ENCODE data around the gene MPC1. TPM values are rescaled to one million over a fixed set of nuclear protein-coding genes. Genes with fewer than 3 reads are reported as not detected.

MPC1 gene
- total RNA-seq, 1 donor from 2014 or later, result 32.0 TPM

DNA sequence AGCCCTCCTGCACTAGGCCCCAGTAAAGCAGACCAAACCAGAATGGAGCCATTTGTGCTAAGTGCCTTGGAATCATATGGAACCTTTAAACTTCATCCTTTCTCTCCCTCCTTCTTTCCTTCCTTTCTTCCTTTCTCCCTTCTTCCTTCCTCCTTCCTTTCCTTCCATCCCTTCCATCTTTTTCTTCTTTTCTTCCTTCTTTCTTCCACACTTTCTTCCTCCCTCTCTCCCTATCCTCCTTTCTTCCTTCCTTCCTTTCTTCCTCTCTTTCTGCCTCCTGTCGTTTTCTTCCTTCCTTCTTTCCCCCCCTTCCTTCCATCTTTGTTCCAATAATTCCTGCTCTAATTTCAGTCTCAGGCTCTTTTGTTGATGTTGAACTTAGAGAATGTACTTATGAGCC, 29.2 kb downstream of the MPC1 start:
- TF ChIP-seq, protein P1, sequence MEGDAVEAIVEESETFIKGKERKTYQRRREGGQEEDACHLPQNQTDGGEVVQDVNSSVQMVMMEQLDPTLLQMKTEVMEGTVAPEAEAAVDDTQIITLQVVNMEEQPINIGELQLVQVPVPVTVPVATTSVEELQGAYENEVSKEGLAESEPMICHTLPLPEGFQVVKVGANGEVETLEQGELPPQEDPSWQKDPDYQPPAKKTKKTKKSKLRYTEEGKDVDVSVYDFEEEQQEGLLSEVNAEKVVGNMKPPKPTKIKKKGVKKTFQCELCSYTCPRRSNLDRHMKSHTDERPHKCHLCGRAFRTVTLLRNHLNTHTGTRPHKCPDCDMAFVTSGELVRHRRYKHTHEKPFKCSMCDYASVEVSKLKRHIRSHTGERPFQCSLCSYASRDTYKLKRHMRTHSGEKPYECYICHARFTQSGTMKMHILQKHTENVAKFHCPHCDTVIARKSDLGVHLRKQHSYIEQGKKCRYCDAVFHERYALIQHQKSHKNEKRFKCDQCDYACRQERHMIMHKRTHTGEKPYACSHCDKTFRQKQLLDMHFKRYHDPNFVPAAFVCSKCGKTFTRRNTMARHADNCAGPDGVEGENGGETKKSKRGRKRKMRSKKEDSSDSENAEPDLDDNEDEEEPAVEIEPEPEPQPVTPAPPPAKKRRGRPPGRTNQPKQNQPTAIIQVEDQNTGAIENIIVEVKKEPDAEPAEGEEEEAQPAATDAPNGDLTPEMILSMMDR (conservative IDR thresholded peaks at IDR 0.05), result no peak
- Mint-ChIP-seq H3K36me3 (ENCODE audit: low read depth) (peaks cover 13% of the 10 kb centered on the region), H3K4me1 (peaks cover 22% of the 10 kb centered on the region), H3K9me3 (peaks cover 11% of the 10 kb centered on the region), H3K4me3 (no peak overlapping the region), H3K27ac (ENCODE audit: unreplicated experiment) (no peak overlapping the region), H3K27me3 (ENCODE audit: low read depth) (peaks cover 5% of the 10 kb centered on the region)
- no peak for DNase-seq (ENCODE audit: low read depth, low spot score)

DNA sequence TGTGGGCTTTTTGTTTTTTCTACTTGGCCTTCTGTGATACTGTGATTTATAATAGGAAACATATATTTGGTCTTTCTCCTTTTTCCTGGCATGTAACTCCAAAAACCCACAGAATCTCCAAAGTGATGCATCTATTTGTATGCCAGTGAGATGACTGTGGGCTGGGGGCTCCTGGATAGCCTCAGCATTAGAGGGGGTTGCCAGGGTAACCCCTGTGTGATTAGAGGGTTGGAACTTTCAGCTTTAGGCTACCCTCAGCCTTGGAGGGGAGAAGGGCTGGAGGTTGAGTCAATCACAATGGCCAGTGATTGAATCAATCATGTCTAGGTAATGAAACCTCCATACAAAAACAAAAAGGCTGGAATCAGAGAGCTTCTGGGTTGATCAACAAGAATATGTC, 29.8 kb downstream of the MPC1 start:
- H3K4me3 Mint-ChIP-seq, result no peak overlapping the region
- DNase-seq (ENCODE audit: low read depth, low spot score), result no peak
- peak overlapping the region; percentile 73 for H3K27ac Mint-ChIP-seq (ENCODE audit: unreplicated experiment)
- peaks cover 22% of the 10 kb centered on the region for H3K4me1 Mint-ChIP-seq
- H3K27me3 Mint-ChIP-seq (ENCODE audit: low read depth), result peaks cover 5% of the 10 kb centered on the region
- H3K36me3 Mint-ChIP-seq (ENCODE audit: low read depth), result peaks cover 13% of the 10 kb centered on the region
- peaks cover 12% of the 10 kb centered on the region for H3K9me3 Mint-ChIP-seq
- TF ChIP-seq, protein P1 (conservative IDR thresholded peaks at IDR 0.05), result no peak

DNA sequence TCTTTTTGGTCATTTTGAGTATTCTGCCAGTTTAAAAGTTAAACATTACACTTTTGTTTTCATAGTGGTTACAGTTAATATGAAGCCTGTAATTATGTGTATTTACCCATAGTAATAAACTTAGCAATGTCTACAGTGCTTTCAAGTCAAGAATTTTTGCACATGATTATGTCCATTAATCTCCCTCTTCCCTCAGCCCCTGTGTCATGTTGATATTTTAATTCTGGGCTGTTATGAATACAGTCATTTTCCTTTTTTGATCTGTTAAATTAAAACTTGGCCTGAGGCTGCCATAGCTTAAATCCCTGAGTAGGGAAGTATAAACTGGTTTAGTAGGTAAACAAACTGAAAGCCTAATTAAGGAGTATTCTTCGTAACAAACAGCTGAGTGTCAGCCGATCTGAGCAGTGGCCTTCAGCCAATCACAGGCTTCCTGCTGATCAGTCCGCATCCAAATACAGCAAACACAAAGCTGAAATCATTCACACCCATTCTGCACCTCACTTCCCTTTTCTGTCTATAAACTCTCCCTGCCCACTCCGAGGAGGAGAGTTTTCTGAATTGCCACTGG, 30.9 kb downstream of the MPC1 start:
- no peak overlapping the region for H3K27ac Mint-ChIP-seq (ENCODE audit: unreplicated experiment)
- H3K9me3 Mint-ChIP-seq, result peaks cover 12% of the 10 kb centered on the region
- peaks cover 13% of the 10 kb centered on the region for H3K36me3 Mint-ChIP-seq (ENCODE audit: low read depth)
- H3K4me3 Mint-ChIP-seq, result no peak overlapping the region
- peaks cover 13% of the 10 kb centered on the region for H3K27me3 Mint-ChIP-seq (ENCODE audit: low read depth)
- no peak for DNase-seq (ENCODE audit: low read depth, low spot score)
- peaks cover 22% of the 10 kb centered on the region for H3K4me1 Mint-ChIP-seq
- TF ChIP-seq, protein P1 (conservative IDR thresholded peaks at IDR 0.05), result no peak

DNA sequence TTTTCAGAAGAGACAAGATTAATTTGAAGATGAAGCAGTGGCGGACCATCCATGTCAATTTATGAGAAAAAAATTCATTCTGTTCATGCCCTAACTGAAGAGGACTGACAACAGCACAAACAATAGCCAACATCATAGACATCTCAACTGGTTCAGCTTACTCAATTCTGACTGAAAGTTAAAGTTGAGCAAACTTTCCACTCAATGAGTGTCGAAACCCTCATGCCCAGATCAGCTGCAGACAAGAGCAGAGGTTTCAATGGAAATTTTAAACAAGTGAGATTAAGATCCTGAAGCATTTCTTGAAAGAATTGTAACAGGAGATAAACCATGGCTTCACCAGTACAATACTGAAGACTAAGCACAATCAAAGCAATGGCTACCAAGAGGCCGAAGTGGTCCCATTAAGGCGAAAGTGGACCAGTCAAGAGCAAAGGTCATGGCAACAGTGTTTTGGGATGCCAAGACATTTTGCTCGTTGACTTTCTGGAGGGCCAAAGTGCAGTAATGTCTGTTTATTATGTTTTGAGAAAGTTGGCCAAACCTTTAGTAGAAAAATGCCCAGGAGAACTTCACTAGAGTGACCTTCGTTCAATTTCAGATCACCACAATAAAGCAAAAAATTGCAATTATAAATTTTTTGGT, 34.3 kb downstream of the MPC1 start:
- Mint-ChIP-seq H3K27me3 (ENCODE audit: low read depth) (peaks cover 18% of the 10 kb centered on the region), H3K27ac (ENCODE audit: unreplicated experiment) (no peak overlapping the region), H3K4me3 (no peak overlapping the region), H3K4me1 (peaks cover 21% of the 10 kb centered on the region), H3K36me3 (ENCODE audit: low read depth) (peaks cover 13% of the 10 kb centered on the region), H3K9me3 (peaks cover 12% of the 10 kb centered on the region)
- DNase-seq (ENCODE audit: low read depth, low spot score), result no peak
- TF ChIP-seq, protein P1 (conservative IDR thresholded peaks at IDR 0.05), result no peak

DNA sequence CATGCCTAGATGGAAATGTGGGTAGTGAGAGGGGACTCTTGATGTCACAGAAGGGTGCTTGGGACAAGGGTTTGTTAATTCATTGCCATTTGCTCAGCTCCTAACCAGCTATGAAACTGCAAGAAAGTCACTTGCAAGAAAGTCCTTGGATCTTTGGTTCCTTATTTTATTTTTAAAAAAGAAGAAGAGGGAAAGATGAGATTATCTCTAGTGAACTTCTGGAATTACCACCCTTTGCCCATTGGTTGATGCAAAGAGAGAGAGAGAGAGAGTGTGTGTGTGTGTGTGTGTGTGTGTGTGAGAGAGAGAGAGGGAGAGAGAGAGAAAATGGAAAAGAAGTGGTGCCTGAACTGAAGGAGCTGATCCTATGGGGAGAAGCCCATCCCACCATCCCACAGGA, 35.8 kb downstream of the MPC1 start:
- Mint-ChIP-seq H3K4me3 (no peak overlapping the region), H3K9me3 (peaks cover 12% of the 10 kb centered on the region), H3K36me3 (ENCODE audit: low read depth) (peaks cover 11% of the 10 kb centered on the region), H3K27ac (ENCODE audit: unreplicated experiment) (no peak overlapping the region), H3K4me1 (peaks cover 13% of the 10 kb centered on the region), H3K27me3 (ENCODE audit: low read depth) (peaks cover 18% of the 10 kb centered on the region)
- TF ChIP-seq, protein P1 (conservative IDR thresholded peaks at IDR 0.05), result no peak
- DNase-seq (ENCODE audit: low read depth, low spot score), result no peak
